Subcutaneous adipose tissue (tissue), 4 donors: ENCODE results near the gene OGDH. TPM values are rescaled to one million over a fixed set of nuclear protein-coding genes. Genes with fewer than 3 reads are reported as not detected.

Experiments used
- CTCF ChIP-seq: fragments of 450-650 bp; IDR thresholded peaks from one replicate; pipeline ENCODE4 v1.5.1; 2016; ENCODE audit warnings: low read depth, mild to moderate bottlenecking, control low read depth, antibody characterized with exemption, moderate library complexity
- total RNA-seq, 4 donors: library from RNA; depleted of rRNA; stranded (reverse); fragments of >200 nt; gene quantifications; one replicate each; pipeline ENCODE4 v1.1.0, GENCODE V29; 2016

OGDH gene
- total RNA-seq, 4 donors from 2014 or later, result 62.3 to 93.6 (median 68.5) TPM

GRCh38 chr7:44685723-44686122 lies 79.3 kb downstream of the OGDH start:
- no peak for TF ChIP-seq CTCF

GRCh38 chr7:44689427-44689826 lies 83.0 kb downstream of the OGDH start:
- no peak for TF ChIP-seq CTCF

GRCh38 chr7:44693641-44694313 lies 87.3 kb downstream of the OGDH start:
- no peak for TF ChIP-seq CTCF

- TF ChIP-seq CTCF, result no peak
These were observed 87.9 kb downstream of the OGDH start for GRCh38 chr7:44694326-44694725.

- no peak for TF ChIP-seq CTCF
These were observed 88.3 kb downstream of the OGDH start for GRCh38 chr7:44694766-44695165.

- no peak for TF ChIP-seq CTCF
These were observed 89.3 kb downstream of the OGDH start for GRCh38 chr7:44695756-44696155.

GRCh38 chr7:44696728-44697127 lies 90.3 kb downstream of the OGDH start:
- TF ChIP-seq CTCF, result no peak
